ENCODE data around the gene LDHAL6B.
"Not testable (repeated sequence)": the region's sequence is repeated elsewhere in the genome, so short reads cannot be mapped to it uniquely, and the experiment has no call there.

LDHAL6B gene

GRCh38 chr15:59206623-59207183, at the start of gene LDHAL6B:
Gene LDHAL6B (plus strand): TSS chr15:59206843. CDS start chr15:59206941, 98 bp downstream.
- DNase-seq (ENCODE audit: low spot score) = no peak

GRCh38 chr15:59157396-59157795, 49.2 kb upstream of the LDHAL6B start:
- FAIRE-seq = peak; percentile 30

More at GRCh38 chr15:59206623-59207183, at the start of gene LDHAL6B:
- no peak for FAIRE-seq

GRCh38 chr15:59157840-59158700, 48.6 kb upstream of the LDHAL6B start:
- DNase-seq (ENCODE audit: low spot score) (no peak), FAIRE-seq (no peak)

More at GRCh38 chr15:59157396-59157795, 49.2 kb upstream of the LDHAL6B start:
- no peak for DNase-seq (ENCODE audit: low spot score)

GRCh38 chr15:59158701-59159034, 48.0 kb upstream of the LDHAL6B start:
- FAIRE-seq (no peak), DNase-seq (ENCODE audit: low spot score) (no peak)

- FAIRE-seq = no peak
- no peak for DNase-seq (ENCODE audit: low spot score)
These were observed 47.4 kb upstream of the LDHAL6B start for GRCh38 chr15:59159210-59159609.

GRCh38 chr15:59160880-59161593, 45.6 kb upstream of the LDHAL6B start:
- peak; percentile 52 for FAIRE-seq

GRCh38 chr15:59162080-59162479, 44.6 kb upstream of the LDHAL6B start:
- DNase-seq (ENCODE audit: low spot score) = not testable (repeated sequence)

More at GRCh38 chr15:59160880-59161593, 45.6 kb upstream of the LDHAL6B start:
- DNase-seq (ENCODE audit: low spot score) = peak; percentile 51

GRCh38 chr15:59165726-59166125, 40.9 kb upstream of the LDHAL6B start:
- peak; percentile 48 for DNase-seq (ENCODE audit: low spot score)
- no peak for FAIRE-seq

More at GRCh38 chr15:59162080-59162479, 44.6 kb upstream of the LDHAL6B start:
- FAIRE-seq = not testable (repeated sequence)

GRCh38 chr15:59166166-59166565, 40.5 kb upstream of the LDHAL6B start:
- DNase-seq (ENCODE audit: low spot score) = no peak
- no peak for FAIRE-seq

- FAIRE-seq = no peak
- DNase-seq (ENCODE audit: low spot score) = no peak
These were observed 39.9 kb upstream of the LDHAL6B start for GRCh38 chr15:59166601-59167265.

GRCh38 chr15:59168536-59168935, 38.1 kb upstream of the LDHAL6B start:
- peak; percentile 50 for FAIRE-seq
- no peak for DNase-seq (ENCODE audit: low spot score)

- DNase-seq (ENCODE audit: low spot score) (no peak), FAIRE-seq (no peak)
These were observed 37.4 kb upstream of the LDHAL6B start for GRCh38 chr15:59169251-59169708.

GRCh38 chr15:59170295-59171066, 36.2 kb upstream of the LDHAL6B start:
- peak; percentile 33 for DNase-seq (ENCODE audit: low spot score)
- no peak for FAIRE-seq

- FAIRE-seq (no peak), DNase-seq (ENCODE audit: low spot score) (no peak)
These were observed 35.6 kb upstream of the LDHAL6B start for GRCh38 chr15:59171067-59171397.

GRCh38 chr15:59172289-59172901, 34.2 kb upstream of the LDHAL6B start:
- DNase-seq (ENCODE audit: low spot score) (no peak), FAIRE-seq (no peak)

GRCh38 chr15:59173194-59173593, 33.4 kb upstream of the LDHAL6B start:
- FAIRE-seq (no peak), DNase-seq (ENCODE audit: low spot score) (no peak)

- DNase-seq (ENCODE audit: low spot score) (no peak), FAIRE-seq (no peak)
These were observed 32.4 kb upstream of the LDHAL6B start for GRCh38 chr15:59174151-59174834.

- FAIRE-seq (peak; percentile 48), DNase-seq (ENCODE audit: low spot score) (peak; percentile 79)
These were observed 31.5 kb upstream of the LDHAL6B start for GRCh38 chr15:59174835-59175831.

Data from urothelium cell line (cell line).